ENCODE results near the gene HFE.
"Not testable (repeated sequence)": the region's sequence is repeated elsewhere in the genome, so short reads cannot be mapped to it uniquely, and the experiment has no call there.

Gene HFE

DNA sequence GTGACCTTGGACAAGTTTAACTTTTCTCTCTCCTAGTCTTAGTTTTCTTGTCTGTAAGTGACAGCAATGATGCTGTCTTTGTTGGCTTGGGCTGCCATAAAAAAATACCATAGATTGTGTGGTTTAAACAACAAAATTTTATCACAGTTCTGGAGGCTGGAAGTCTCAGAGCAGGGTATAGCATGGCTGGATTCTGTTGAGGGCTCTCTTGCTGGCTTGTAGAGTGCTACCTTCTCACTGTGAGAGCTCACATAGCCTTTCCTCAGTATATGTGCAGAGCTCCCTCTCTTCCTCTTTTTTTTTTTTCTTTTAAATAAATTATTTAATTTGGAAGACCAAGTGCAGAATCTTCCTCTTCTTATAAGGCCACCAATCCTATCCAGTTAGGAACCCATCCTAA lies 26.3 kb downstream of the HFE start:
- no peak for DNase-seq (ENCODE audit: low spot score)

DNA sequence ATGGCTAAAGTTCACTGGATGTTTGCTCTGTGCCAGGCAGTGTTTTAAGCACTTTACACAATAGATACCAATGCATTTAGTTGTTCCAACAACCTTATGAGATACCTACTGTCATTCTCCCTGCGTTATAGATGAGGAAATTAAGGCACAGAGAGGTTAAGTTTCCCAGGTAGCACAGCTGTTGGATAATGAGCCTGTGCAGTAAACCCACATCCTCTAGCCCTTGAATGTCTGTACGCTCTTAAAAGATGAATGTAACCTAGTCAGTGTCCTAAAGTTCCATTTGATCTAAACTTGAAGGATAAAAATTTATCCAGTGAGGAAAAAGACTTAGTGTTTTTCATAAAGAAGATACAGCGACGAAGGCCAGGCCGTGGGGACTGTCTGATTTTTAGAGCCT lies 28.0 kb downstream of the HFE start:
- DNase-seq (ENCODE audit: low spot score) = no peak

DNA sequence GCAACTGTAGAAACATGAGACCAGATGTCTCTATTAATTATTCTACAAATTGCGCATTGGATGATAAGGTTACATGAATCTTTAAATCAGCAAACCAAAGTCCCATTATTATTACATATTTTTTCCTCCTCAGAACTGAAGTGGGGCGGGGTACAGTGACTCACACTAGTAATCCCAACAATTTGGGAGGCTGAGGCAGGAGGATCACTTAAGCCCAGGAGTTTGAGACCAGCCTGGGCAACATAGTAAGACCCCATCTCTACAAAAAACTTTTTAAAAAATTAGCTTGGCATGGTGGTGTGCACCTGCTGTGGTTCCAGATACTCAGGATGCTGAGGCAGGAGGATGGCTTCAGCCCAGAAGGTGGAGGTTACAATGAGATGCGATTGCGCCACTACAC lies 29.0 kb downstream of the HFE start:
- DNase-seq (ENCODE audit: low spot score) = no peak

DNA sequence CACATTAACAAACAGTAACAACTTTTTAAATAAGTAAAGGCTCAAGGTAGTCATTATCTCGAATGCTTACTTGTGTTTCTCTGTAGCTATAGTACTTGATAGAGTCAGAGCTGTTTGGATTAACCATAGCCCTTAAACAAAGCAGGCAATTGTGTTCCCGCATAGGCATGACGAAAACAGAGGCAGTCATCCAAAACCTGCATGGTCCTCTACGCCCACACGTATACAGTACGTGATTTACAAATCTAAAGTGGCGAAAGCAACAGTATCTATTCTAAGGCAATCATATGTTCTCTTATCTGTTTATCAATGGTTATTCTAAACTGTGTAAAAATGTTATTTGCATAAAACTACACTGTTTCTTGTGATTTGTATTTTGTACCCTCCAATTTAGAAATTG lies 31.8 kb downstream of the HFE start:
- DNase-seq (ENCODE audit: low spot score) = no peak

DNA sequence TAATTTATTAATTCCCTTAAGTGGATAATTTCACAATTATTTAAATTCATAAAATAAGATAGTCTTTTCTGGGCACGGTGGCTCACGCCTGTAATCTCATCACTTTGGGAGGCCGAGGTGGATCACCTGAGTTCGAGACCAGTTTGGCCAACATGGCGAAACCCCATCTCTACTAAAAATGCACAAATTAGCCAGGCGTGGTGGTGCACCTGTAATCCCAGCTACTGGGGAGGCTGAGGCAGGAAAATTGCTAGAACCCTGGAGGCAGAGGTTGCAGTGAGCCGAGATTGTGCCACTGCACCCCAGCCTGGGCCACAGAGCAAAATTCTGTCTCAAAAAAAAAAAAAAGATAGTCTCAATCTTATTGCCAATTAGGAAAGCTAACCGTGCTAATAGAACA lies 32.9 kb downstream of the HFE start:
- DNase-seq (ENCODE audit: low spot score) = not testable (repeated sequence)

DNA sequence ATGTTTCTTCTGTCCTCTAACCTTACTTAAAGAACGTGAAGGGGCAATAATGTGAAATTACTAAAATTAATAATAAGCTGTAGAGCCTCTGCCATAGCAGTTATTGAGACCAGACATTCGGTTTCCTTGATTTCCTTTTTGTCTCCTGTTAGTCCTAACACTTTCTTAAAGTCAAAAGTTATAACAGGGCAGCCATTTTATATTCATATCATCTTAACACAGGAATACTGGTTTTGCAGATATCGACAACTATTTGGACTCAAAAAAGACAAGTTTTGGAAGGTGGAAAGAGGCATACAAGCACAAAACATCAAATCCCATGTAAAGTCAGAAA lies 33.5 kb downstream of the HFE start:
- DNase-seq (ENCODE audit: low spot score) = no peak

DNA sequence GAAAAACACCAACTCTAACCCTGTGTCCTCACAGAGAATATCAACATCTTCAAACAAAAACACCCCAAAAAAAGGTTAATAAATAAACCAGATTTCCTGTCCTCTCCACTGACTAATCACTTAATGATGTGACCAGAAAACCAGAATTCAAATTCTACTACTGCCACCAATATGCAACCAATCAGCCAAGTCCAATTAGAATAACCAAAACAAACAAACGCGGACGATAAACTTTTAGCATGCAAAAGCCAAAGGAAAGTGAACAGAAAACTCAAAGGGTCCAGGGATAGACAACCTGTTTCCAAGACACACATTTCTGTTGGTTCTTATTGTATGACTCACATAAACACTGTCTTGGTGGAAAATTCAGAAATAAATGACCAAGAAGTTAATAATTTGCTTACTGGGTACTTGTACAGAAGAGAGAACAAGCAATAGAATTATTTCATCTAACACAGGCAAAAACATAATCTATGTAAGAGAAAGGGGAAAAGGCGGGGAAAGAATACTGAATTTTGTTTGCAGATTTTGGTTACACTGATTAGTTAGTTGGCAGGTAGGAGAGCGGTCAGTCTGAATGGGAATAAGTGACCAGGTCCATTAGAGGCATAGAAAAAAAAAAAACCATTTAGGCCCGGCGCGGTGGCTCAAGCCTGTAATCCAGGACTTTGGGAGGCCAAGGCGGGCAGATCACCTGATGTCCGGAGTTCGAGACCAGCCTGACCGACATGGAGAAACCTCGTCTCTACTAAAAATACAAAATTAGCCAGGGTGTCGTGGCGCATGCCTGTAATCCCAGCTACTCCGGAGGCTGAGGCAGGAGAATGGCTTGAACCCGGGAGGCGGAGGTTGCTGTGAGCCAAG lies 34.1 kb downstream of the HFE start:
- no peak for DNase-seq (ENCODE audit: low spot score)

DNA sequence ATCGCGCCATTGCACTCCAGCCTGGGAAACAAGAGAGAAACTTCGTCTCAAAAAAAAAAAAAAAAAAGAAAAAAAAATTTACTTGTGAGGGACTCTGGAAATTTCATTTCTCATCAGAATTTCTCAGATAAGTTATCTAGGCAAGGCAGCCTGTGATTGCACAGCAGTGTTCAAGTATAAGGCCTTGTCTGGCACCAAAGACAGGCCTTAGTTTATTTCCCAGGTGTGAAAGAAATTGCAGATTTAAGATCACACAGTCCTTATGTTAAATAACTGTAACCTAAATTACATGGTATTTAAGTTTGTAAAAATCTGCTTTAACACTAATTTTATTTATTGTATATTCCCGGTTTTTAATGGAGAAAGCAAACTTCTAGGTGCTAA lies 34.8 kb downstream of the HFE start:
- DNase-seq (ENCODE audit: low spot score) = no peak

DNA sequence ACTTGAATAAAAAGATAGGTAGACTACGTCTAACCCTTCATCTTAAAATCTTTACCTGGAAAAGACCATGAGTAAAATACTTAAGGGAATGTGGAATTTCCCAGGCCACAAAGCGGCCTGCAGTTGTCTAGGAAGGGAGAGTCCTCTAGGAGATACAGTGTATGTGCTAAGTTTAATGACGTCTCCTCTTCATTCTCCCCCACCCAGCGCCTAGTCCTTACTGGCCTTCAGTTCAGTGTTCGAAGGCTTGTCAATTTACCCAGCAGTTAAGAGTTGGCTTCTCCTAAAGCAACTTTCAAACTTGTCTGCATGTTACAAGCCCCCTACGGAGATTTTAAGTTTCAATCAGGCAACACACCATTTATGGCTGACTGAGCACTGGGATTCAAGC lies 35.2 kb downstream of the HFE start:
- no peak for DNase-seq (ENCODE audit: low spot score)

DNA sequence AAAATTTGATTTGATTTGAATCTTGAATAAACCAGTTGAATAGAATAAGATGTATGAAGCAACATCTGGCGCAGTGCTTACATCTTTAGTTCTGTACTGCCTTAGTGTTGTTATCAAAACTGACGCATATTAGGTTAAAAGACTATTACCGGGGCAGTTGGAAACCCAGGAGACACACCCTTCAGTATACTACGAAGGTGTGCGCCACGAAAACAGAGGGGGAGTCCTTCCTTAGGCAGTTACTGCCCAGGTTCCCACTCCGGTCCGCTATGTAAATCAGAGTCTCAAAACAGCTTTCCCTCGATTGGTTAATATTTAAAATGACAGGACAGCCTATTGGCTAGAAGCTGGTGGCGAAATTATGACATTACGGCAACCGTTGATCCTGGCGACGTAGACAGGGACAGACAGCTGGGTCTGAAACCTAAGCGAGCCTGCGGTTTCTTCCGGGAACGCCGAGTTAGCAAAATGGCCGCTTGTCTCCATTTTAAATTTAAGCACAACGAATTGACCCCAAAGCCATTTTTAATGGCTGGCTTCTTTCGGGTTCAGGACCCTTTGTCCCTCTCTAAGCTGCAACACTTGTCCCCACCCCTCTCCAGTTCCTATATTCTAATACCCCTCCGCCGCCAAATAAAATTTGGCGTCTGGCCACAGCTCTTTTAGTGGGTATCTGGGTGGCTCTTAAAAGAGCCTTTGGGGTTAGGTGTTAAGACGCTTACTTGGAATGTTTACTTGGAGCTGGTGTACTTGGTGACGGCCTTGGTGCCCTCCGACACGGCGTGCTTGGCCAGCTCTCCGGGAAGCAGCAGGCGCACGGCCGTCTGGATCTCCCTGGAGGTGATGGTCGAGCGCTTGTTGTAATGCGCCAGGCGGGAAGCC lies 35.8 kb downstream of the HFE start:
- DNase-seq (ENCODE audit: low spot score) = peak; percentile 88

DNA sequence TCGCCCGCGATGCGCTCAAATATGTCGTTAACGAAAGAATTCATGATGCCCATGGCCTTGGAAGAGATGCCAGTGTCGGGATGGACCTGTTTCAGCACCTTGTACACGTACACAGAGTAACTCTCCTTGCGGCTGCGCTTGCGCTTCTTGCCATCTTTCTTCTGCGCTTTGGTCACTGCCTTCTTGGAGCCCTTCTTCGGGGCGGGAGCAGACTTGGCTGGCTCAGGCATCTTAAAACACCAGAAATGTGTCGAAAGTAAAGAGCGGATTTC lies 36.4 kb downstream of the HFE start:
- DNase-seq (ENCODE audit: low spot score) = no peak

DNA sequence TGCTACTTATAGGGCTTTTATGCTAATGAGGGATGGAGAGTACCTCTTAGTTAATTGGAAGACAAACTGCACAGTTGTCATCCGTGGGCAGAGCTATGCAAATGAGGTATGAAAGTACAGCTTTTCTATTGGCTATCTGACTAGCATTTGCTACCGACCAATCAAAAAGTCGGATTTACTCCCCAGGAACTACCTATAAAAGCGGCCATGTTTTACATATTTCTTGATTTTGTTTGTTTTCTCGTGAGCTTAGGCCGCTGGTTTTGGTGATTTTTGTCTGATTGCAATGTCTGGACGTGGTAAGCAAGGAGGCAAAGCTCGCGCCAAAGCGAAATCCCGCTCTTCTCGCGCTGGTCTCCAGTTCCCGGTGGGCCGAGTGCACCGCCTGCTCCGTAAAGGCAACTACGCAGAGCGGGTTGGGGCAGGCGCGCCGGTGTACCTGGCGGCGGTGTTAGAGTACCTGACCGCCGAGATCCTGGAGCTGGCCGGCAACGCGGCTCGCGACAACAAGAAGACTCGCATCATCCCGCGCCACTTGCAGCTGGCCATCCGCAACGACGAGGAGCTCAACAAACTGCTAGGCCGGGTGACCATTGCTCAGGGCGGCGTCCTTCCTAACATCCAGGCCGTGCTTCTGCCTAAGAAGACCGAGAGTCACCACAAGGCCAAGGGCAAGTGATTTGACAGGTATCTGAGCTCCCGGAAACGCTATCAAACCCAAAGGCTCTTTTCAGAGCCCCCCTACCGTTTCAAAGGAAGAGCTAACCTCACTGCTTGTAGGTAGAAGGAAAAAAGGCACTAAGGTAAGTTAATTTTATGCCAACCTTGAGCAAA lies 36.9 kb downstream of the HFE start:
- DNase-seq (ENCODE audit: low spot score) = peak; percentile 82

DNA sequence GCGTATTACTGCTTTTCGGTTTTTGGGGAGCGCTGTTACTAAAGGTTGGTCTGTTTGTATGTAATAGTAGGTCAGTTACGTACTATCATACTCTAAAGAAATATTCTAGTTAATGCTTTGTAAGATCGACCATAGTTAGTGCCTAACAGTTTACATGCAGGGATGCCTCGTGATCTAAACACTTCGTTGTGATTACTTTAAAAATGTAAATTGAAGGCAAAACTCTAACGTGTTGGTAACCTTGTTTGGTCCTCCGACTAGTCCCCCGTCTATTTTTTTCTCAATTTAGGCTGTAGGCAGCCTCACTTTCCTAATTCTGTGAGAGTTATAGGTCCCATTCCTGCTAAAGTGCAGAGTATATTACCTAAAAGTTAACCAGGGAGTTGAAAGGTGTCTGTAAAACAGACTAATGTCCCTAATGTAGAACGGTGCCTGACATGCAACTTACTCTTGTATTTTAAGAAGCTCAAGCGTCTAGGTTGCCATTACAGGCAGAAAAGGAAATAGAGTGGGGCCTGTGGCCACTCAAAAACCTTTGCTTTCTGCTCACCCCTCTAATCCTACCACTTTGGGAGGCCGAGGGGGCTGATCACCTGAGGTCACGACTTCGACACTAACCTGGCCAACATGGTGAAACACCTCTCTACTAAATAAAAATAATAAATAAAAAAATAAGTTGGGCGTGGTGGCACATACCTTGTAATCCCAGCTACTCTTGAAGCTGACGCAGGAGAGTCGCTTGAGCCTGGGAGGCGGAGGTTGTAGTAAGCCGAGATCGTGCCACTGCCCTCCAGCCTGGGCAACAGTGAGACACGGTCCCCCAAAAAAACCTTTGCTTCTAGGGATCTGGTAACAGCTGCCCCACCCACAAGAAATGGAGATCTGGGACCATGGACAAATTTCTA lies 37.8 kb downstream of the HFE start:
- DNase-seq (ENCODE audit: low spot score) = no peak

DNA sequence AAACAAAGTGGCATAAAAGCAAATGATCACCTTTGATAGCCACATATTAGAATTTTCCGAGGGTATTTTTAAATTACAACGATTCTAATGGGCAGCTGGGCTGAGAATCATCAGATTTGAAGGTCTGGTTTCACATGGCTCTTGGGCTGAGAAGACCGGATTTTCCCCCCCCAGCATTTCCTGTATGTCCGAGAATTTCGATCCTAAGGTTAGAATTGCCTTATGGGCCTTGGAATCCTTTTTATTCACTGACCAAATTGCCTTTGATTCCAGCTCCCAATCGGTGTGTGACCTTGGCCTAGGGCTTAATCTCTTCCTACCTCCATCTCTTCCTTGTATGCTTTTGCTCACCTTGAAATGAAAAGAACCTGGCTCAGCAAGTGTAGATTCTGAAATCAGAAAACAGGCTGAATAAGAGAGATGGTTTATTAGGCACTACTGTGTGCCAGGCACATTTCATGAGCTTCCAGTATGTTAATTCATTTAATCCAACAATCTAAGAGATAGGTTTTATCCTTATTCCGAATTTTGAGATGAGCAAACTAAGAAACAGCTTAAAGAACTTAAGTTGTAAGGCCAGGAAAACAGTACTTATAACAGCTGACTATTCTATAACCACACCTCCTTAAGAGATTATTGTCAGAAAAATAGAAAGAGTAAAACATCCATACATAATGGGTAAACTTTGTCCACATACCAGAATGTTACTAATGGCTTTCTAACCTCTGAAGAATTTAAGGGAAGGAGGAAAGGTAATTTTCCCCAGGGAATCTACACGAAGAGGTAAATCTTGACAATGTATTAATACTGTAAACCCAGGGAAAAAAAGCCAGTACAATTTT lies 39.4 kb downstream of the HFE start:
- DNase-seq (ENCODE audit: low spot score) = no peak

DNA sequence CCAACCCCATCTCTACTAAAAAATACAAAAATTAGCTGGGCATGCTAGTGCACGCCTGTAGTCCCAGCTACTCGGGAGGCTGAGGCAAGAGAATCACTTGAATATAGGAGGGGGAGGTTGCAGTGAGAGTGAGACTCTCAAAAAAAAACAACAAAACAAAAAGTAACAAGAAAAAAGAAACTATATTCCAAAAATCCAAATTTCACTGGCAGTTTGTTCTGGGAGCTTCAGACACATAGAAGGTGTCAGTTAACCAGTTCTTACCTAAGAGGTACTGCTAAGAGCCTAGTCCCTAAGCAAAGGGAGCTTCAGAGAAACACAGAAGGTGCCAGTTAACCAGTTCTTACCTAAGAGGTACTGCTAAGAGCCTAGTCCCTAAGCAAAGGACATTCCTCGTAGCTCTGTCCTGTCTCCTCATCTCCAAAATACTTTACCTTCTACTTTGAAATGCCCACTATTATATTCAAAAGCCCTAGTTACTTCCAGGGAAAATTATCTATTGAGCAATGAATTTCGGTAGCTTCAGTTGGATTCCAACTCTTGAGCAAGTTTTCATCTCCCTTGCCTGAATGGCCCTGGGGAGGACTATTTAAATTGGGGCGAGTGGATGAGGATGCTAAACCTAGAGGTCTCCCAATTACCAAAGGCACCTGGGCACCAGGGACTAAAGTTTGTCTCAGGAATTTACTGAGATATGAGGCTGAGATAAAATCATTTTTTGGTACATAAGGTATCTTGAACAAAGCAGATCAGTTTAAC lies 41.0 kb downstream of the HFE start:
- no peak for DNase-seq (ENCODE audit: low spot score)

DNA sequence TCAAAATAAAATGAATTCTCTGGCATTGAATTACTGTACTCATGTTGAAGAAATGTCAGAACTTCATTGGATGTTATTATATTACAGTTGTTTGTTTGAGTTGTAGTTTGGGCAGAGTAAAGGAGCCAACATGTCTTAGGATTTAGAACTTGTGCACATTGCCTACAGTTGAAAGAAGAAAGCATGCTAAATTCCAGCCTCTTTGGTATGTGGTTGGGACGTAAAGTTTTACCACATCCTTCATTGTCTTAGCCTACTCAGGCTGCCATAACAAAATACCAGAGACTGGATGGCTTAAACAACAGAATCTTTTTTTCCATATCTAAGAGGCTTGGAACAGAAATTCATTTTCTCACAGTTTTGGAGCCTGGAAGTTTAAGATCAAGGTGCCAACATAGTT lies 42.4 kb downstream of the HFE start:
- no peak for DNase-seq (ENCODE audit: low spot score)

DNA sequence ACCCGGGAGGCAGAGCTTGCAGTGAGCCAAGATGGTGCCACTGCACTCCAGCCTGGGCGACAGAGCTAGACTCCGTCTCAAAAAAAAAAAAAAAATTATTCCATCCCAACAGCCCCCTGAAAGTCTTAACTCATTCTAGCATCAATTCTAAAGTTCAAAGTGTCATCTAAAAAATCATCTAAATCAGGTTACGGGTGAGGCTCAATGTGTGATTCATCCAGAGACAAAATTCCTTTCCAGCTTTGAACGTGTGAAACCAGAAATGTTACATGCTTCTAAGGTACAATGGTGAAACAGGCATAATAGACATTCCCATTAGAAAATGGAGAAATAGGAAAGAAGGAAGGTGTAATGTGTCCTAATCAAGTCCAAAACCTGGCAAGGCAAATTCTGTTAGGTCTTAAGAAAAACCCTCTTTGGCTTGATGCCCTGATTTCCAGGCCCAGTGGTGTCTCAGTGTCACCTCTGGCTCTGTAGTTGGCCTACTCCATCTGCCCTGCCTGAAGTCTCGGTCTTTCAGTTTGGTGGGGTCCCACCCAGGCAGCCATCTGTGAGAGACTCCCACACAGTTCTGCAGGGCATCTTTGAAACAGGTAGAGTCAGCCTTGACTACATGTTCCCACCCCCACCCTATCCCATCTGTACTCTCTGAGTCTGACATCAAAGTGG lies 43.5 kb downstream of the HFE start:
- DNase-seq (ENCODE audit: low spot score) = no peak

DNA sequence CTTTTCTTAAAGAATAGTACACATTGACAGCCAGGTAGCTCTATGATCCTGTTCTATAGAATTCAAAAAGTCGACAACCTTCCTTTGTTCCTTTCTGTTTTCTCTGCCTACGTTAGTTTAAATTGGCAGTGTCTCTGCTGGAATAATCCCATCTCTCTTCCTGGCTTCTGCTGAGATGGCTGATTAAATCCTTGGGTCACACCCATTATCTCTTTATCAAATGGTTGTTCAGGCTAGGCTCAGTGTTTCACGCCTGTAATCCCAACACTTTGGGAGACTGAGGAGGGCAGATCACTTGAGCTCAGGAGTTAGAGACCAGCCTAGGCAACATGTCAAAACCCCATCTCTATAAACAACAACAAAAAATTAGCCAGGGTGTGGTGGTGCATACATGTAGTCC lies 44.4 kb downstream of the HFE start:
- no peak for DNase-seq (ENCODE audit: low spot score)

DNA sequence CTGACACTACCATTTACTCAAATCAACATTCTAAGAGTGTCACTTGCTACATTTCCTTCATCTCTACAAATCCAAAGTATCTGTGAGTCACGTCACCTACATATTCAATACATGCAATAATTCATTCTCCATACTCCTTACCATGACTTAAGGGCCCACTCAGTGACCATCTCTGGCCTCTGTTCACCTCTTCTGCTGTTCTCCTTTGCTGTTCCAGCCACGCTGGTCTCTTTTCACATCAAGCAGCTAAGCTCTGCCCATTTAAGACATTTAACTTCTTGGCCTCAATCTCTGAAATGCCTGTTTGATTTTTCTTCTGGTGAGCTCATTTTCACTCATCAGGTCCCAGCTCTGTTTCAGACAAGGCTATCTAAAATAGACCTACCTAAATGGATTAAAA lies 46.5 kb downstream of the HFE start:
- no peak for DNase-seq (ENCODE audit: low spot score)

DNA sequence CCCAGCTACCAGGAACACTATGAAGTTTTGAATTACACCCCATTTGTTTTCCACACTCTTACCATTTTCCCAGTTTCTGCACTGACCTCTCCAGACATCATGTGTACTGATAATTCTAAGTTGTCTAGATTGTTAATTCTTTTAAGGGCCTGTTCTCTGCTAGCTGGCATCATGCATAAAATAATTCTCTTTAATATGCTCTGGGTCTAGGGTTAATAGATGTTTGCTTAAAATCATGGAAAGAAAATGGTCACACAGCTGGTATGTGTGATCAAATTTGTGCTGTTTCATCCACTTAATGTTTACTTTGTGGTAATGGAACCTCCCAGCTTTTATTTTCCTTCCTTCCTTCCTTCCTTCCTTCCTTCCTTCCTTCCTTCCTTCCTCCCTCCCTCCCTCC lies 49.1 kb downstream of the HFE start:
- DNase-seq (ENCODE audit: low spot score) = no peak
